Measurements from ENCODE around the gene NOTCH1.

The NOTCH1 gene

DNA sequence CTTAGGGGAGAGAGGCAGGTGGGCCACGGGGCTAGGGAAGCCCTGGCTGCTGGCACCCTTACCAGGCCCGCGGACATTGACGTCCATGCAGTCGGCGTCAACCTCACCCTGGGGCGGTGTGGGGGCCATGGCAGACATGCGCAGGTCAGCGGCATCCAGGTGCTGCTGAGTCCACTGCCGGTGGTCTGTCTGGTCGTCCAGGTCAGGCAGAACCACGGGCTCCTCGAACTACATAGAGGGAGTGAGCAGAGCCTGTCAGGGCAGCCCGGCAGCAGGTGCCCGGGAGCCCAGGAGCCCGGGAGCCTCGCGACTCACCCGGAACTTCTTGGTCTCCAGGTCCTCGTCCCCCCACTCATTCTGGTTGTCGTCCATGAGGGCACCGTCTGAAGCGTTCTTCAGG lies 44.2 kb downstream of the NOTCH1 start:
- DNase-seq (ENCODE audit: low spot score) = no peak

DNA sequence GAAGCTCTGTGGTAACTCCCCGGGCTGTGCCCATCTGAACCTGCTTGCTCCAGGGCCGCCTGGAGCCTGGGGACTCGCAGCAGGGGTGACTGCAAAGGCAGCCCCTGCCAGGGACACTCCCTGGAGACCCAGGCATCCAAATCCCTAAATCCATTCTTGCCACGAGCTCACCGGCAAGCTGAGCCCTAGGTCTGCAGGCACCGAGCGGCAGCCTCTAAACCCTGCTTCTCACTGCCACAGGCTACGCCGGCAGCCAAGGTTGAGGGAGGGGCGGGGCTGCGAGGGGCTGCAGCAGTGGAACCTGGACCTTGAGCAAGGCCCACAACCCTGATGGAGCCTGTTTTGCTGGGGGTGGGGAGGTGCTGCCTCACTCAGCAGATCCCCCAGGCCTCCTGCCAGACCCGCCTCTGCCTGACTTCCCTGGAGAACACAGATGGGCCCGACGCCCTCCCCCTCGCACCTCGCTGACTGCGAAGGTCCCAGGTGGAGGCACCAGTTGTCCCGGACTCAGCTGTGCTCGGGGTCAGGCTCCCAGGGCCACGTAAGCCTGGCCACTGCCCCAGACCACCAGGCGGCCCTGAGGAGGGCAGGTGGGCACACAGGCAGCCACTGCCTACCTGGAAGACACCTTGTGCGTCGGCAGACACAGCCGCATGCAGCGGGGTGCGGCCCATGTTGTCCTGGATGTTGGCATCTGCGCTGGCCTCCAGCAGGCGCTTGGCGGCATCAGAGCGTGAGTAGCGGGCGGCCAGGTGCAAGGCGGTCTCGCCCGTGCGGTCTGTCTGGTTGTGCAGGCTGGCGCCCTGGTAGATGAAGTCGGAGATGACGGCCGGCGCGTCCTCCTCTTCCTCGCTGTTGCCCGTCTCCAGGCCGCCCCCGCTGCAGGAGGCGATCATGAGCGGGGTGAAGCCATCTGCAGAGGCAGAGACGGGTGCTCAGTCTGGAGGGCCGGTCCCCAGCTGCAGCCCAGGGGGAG lies 45.6 kb downstream of the NOTCH1 start:
- DNase-seq (ENCODE audit: low spot score) = no peak

DNA sequence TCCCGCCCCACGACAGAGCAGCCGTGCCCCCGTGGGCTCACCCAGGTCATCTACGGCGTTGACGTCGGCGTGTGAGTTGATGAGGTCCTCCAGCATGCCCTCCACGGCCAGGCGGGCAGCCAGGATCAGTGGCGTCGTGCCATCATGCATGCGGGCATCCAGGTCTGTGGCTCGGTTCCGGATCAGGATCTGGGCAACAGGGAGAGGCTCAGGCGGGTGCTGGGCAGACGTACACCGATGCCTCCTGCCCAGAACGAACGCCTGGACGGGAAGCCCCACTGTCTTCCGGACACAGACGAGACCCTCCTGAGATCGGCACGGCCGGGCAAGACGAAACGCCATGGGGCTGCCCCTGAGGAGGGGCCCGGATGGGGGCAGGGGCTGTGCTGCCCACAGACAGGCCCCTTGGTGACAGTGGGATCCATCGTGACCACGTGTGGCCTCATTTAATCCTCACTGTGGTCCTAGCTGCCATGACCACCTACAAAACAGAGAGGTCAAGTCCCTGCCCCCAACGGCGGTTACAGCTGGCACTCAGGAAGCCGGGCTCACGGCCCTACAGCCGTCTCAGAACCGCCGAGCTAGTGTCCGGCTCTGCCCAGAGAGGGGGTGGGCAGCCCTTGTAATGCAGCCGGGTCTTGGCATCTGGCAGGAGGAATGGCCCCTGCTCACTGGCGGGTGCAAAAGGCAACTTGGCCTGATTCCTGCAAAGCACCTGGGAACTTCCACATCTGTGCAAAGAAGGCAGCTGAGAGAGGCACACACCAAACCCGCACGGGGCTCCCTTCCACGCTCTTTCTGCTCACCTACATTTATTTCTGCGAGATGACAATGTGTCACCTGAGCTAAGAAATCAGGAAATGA lies 46.5 kb downstream of the NOTCH1 start:
- DNase-seq (ENCODE audit: low spot score) = no peak

DNA sequence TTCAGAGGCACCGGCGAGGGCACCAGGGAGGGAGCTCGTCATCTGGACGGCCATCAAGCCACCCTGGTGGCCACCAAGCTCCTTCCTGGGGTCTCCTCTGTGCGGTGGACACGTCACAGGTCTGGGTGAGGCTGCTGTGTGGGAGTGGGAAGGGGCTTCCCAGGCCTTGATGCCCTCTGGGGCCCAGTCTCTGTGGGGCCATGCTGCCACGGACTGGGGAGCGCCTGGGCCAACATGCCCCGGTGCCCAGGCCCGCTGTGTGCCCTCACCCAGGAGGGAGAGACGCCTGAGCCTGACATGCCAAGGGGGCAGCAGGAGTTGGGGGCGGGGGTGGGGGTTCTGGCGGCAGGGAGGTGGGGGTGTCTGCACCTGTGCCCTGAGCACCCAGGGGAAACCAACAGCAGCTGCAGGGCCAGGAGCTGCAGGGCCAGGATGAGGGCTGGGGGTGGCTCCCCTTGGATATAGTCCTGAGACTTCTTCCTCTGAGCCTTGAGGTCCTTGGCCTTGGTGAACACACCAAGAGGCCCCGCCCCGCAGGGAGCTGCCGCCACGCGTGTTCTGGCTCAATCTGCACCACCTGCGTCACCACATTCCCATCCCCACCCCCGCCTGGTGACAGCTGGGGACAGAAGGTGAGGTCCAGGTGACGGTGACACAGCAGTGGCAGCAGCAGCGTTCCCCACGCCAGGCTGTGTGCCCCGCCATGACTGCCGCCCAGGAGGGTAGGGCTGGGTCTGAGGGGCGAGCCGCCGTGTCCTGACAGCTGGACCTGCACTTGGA lies 47.7 kb downstream of the NOTCH1 start:
- DNase-seq (ENCODE audit: low spot score) = no peak

DNA sequence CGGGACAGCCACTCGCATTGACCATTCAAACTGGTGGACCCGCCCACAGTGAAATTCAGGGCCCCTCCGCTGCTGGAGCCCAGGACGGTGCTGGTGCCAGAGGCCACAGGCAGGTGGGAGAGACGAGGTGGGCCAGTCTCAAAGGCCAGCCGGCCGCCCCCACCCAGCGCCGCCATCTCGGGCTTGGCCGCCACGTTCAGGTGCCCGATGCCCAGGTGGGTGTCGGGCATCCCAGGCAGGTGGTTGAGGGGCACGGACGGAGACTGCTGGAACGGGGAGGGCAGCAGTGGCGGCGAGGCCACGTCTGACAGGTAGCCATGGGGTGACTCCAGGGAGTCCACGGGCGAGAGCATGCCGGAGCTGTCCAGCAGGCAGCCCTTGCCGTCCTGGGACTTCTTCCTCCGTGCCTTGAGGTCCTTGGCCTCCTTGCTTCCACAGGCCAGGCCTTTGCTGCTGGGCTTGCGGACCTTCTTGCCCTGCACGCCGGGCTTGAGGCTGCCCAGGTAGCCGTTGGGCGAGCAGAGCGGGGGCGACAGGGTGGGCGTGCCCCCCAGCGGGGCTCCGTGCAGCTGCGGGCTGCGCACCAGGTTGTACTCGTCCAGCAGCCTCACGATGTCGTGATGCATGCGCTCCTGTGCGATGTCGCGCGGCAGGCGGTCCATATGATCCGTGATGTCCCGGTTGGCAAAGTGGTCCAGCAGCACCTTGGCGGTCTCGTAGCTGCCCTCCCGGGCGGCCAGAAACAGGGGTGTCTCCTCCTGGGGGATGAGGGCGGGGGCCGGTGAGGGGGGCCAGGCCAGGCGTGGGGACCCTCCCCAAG lies 48.8 kb downstream of the NOTCH1 start:
- no peak for DNase-seq (ENCODE audit: low spot score)

DNA sequence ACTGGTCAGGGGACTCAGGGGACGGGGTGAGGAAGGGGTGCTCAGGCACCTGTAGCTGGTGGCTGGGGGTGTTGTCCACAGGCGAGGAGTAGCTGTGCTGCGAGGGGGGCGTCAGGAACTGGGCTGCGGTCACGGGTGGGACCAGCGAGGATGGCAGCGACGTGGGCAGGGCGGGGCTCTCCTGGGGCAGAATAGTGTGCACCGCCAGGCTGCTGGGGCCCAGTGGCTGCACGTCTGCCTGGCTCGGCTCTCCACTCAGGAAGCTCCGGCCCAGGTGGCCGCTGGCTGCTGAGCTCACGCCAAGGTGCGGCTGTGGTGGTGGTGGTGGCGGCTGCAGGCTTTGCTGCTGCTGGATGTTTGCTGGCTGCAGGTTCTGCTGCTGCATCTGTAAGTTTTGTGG lies 49.7 kb downstream of the NOTCH1 start:
- DNase-seq (ENCODE audit: low spot score) = no peak

DNA sequence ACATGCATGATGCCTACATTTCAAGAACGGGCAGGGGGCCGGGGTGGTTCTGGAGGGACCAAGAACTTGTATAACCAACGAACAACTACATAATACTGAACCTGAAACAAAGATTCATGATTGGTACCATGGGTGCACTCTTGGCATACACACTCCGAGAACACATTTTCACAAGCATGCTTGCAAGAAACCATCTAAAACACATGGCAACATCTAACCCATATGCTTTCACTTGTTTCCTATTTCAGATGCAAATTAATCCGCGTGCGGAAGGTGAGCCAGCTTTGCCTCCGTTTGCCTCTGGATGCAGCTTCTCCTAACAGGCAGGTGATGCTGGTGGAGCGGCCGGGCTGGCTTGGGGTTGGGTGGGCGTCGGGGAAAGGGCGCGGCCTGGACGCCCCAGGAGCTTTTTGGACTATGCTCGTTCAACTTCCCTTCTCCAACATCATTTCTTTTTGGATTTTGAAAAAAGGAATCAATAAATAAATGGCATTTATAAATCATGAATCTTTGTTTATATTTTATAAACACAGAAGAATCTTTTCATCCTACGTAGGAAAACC lies 50.5 kb downstream of the NOTCH1 start:
- no peak for DNase-seq (ENCODE audit: low spot score)

DNA sequence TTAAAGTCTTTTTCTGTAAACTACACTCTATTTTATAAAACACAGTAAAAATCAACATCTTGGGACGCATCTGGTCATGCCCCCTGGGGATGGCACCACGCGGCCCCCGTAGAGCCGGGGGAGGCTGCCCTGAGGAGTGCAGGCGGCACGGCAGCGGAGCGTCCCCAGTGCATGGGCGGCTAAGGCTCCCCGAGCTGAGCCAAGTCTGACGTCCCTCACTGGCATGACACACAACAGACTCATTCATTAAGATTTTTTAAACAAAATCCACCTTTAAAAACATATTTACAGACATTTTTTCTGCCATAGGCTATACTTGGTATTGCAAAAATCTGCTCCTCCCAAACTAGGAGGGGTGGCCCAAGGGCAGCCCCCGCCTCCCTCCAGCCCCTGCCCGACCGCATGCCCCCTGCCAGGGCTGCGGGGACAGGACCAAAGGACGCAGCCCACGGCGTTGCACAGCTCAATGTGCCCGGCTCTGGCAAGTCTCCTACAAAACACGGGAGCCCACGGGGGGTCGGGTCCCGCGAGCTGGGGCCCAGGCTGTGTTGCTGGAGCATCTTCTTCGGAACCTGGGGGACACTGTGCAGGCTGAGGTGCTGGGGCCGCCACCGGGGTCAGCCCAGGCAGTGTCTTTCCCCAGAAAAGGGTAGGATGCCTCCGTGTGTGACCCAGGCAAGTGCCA lies 51.2 kb downstream of the NOTCH1 start:
- DNase-seq (ENCODE audit: low spot score) = no peak

DNA sequence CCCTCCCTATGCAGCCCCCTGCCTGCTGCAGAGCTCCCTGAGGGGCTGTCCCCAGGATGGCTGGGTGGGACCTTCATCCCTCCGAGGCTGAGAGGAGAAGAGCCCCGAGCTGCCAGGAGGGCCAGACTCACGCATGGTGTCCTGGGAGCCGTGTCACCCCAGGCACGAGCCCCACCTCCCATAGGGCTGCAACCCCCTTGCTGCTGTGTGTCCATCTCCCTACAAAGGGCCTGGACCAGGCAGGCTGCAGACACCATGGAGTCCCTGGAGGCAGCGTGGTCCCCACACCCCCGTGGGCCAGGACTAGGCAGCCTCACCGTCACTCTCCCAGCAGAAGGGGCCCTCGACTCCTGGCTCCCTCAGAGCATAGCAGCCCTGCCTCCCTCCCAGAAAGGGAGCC lies 51.8 kb downstream of the NOTCH1 start:
- DNase-seq (ENCODE audit: low spot score) = no peak

DNA sequence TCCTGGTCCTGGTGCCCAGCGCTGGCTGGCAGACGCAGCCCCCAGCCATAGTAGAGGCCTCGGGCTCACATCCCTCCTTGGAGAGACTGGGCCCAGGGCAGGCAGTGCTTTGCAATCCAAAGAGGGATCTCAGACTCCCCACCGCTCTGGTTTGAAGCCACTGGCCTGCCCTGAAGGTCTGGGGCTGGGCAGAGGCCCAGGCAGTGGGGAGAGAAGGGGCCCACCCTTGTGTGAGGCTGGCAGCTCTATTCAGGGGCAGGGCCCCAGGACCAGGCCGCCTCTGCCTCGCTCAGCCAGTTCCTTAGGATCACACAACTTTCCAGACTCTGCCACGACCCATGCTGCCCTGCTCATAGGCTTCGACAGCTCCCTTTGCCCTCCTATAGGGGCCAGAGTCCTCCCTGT lies 52.3 kb downstream of the NOTCH1 start:
- DNase-seq (ENCODE audit: low spot score) = no peak

DNA sequence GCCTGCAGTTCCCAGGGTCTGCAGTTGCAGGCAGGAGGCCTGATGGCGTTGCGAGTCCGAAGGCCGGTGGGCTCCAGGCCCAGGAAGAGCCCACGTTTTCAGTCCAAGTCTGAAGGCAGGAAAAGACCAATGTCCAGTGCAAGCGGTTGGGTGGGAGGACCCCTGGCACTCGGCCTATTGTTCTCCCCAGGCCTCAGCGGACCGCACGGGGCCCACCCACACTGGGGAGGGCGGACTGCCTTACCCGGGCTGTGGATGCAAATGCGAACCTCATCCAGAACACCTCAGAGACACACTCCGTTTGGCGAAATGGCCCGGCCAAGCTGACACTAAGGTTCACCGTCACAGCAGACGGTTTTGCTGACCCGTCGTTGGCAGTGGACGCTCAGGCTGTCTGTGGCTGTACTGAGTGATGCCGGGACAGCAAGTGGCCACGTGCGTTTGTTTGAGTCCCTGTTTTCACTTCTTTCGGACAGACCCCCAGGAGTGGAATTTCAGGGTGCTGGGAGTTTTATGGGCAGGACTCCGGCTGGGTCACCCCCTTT lies 52.8 kb downstream of the NOTCH1 start:
- no peak for DNase-seq (ENCODE audit: low spot score)

DNA sequence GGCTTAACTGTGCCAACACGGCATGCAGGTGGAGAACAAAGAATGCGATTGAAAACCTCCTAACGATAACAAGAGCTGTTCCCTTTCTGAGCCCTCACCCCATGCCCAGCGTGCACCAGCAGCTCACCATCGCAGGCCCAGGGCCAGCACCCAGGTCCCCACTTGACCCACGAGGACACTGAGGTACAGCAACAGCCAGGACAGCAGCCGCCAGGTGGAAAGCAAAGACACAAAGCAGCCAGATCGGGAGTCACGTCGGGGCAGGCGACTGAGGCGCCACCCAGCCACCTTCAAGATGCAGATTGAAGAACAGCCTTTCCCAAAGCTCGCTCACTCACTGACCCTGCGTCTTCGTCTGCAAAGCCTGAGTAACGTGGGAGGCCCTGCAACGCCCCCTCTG lies 56.1 kb downstream of the NOTCH1 start:
- DNase-seq (ENCODE audit: low spot score) = no peak

DNA sequence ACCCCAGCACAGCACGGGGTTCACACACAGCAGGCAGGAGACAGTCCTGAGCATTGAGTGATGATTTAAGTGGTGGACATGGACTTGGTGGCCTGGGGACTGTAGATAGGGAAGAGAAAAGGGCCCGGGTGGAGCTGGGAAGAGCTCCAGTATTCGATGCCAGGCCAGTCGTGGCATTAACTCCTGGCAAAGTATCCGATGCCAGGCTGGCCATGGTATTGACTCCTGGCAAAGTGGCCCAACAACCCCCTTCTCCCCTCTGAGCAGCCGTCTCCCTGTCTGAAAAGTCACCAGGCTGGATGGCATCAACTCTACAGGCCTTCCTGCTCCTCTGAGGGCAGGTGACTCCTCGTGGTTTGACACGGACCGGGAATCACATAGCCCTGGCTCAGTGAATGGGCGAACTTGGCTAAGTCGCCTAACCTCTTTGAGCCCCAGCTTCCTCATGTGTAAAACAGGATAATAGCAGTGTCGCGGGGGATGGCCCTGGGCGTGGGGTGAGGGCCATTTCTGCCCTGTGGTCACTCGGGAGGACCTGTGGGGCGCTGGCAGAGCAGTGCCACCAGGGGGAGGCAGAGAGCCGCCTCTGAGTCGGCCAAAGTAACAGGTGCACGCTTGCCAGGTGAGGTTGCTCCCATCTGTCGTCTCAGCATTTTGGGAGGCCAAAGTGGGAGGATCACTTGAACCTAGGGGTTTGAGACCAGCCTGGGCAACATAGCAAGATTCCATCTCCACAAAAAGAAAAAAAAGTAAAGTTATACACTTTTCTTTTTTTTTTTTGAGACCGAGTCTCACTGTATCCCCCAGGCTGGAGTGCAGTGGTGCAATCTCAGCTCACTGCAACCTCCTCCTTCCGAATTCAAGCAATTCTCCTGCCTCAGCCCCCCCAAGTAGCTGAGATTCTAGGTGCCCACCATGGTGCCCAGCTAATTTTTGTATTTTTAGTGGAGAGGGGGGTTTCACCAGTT lies 57.3 kb downstream of the NOTCH1 start:
- DNase-seq (ENCODE audit: low spot score) = peak; percentile 88

DNA sequence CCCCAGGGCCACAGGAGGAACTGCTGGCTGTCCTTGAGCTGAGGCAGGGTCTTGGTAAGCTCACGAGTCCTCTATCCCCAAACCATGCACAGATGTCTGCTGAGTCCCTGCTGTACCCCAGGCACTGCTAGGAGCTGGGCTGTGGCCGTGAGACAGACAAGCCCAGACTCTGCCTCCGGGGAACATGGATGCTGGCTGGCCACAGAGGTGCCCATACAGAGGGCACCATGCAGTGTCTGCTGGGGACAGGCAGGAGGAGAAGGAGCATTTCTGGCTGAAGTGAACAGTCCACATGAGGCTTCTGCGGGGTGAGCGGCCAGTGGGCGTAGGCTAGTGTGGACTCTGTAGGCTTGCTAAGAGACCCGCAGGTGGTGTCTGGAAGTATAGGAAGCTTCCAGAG lies 58.2 kb downstream of the NOTCH1 start:
- DNase-seq (ENCODE audit: low spot score) = no peak

DNA sequence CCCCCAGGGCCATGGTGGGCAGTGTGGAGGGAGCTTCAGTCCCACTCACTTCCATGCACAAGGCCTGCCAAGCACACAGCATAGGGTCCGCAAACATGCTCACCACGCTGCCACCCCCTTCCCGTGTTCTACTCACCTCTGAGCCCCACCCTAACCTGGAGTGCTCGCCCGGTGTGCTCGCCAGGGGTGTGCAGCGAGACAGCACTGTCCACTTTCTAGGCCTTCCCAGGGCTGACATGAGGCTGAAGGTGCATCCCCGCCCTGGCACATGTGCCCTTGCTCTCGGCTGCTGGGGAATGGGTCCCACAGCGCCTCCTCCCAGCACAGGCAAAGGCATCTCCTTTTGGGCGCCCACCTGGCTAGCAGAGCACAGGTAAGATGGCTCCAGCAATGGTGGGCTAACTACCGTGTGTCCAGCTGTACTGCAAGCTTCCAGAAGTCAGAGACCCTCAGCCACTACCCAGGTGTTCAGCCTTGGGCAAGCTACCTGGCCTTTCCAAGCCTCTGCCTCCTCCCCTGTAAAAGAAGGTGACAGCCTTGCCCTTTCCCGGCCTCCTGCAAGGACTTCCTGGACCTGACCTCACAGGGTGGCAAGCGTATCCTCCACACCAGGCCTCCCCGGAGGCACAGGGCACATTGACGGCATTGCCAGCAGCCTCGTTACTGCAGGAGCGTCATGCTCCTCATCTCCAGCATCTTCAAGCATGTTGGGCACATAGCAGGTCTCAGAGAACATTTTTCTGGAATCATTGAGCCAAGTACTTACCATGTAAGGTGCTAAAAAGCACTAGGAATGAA lies 58.8 kb downstream of the NOTCH1 start:
- no peak for DNase-seq (ENCODE audit: low spot score)

DNA sequence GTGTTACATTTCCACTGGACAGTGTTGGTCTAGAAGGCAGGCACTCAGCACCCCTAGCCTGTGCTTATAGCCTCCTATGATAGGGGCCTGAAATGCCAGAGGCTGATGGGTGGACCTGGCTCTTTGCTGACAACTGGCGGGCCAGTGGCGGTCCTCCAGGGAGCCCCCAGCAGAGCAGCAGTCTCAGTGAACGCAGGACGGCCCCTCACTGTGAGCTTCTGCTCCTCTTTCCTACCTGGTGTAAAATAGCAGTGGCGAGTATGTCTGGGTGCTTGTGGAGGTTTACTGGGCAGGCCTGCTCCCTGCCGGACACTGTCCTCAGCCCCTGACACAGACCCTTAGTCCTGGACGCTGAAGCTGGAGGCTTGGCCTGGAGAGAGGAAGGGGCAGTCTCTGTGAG lies 59.7 kb downstream of the NOTCH1 start:
- DNase-seq (ENCODE audit: low spot score) = no peak

DNA sequence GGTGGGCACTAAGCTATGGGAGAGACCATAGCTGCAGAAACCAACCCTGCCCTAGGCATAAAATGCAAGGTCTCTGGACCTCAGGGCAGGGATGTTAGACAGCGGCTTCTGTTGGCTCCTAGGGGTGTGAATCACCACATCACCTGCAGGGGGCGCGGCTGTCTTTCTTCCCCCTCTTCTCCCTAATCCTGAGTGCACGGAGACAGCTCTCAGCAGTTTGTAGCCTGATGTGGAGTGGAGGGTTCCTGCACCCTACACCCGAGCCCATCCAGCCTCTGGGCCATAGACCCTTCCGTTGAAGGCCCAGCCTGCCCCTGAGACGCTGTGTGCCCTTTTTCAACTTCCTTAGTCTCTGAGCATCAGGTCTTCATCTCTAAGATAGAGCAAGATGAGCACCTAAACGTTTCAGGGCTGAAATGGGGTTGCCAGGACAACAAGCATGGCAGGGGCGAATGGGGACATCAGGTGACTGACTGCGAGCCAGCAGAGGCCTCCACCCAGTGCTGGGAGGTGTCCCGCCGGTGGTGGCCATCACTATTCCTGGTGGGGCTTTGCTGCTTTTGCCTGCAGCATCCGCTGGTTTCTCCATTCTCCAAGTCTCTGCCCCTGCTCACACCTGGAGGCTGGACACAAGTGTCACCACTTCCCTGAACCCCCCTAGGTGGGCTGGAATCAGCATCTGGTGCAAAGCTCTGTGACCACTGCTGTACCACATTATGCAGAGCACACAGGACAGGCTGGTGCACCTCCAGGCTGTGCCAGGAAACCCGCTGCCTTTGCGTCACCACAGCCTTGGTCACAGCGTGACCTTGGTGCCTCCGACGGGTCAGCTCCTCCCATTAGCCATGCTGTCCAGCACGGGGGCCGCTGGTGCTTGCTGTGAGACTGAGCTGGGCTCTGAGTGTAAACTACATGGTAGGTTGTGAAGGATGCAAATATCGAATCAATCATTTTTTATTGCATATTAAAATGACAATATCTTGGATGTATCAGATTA lies 60.5 kb downstream of the NOTCH1 start:
- DNase-seq (ENCODE audit: low spot score) = peak; percentile 95
